Karpas-422 (cell line): Measurements from ENCODE around the gene GRID2IP. TPM values are rescaled to one million over a fixed set of nuclear protein-coding genes. Genes with fewer than 3 reads are reported as not detected.
"Not testable (repeated sequence)": the region's sequence is repeated elsewhere in the genome, so short reads cannot be mapped to it uniquely, and the experiment has no call there.

Experiments
- DNase-seq: peaks from one replicate; pipeline ENCODE4 v3.0.0-alpha.2; 2015
- H2AFZ ChIP-seq: fragments of 200-600 bp; sonication (generic); 2 replicates; pipeline ENCODE4 v1.6.1; 2014; ENCODE audit warnings: antibody characterized with exemption, low read length, mixed read lengths
- H3K27ac ChIP-seq: fragments of 200-600 bp; sonication (generic); 2 replicates; pipeline ENCODE4 v1.5.1; 2014; ENCODE audit warnings: mild to moderate bottlenecking, low read length, moderate library complexity
- H3K27me3 ChIP-seq: fragments of 200-600 bp; sonication (generic); 2 replicates; pipeline ENCODE4 v1.6.1; 2014; ENCODE audit warnings: low read length, mixed read lengths
- H3K36me3 ChIP-seq: fragments of 200-600 bp; sonication (generic); 2 replicates; pipeline ENCODE4 v1.6.1; 2014; ENCODE audit warnings: low read length, mixed read lengths; ENCODE audit not compliant: insufficient read depth
- H3K4me1 ChIP-seq: fragments of 200-600 bp; sonication (generic); 2 replicates; pipeline ENCODE4 v1.6.1; 2014; ENCODE audit warnings: mild to moderate bottlenecking, low read length, mixed read lengths
- H3K4me2 ChIP-seq: fragments of 200-600 bp; sonication (generic); 2 replicates; pipeline ENCODE4 v1.6.1; 2014; ENCODE audit warnings: low read length, low read depth, mild to moderate bottlenecking; ENCODE audit not compliant: poor library complexity, severe bottlenecking
- H3K4me3 ChIP-seq: fragments of 200-600 bp; sonication (generic); 2 replicates; pipeline ENCODE4 v1.5.1; 2014; ENCODE audit warnings: mild to moderate bottlenecking, antibody characterized with exemption, low read length, mixed read lengths
- H3K79me2 ChIP-seq: fragments of 200-600 bp; sonication (generic); 2 replicates; pipeline ENCODE4 v1.6.1; 2014; ENCODE audit warnings: mild to moderate bottlenecking, low read length, mixed read lengths
- H3K9ac ChIP-seq: fragments of 200-600 bp; sonication (generic); 2 replicates; pipeline ENCODE4 v1.6.0; 2014; ENCODE audit warnings: low read length
- H3K9me2 ChIP-seq: fragments of 200-600 bp; sonication (generic), shearing (Covaris generic); replicated peaks from 2 replicates; pipeline ENCODE4 v1.6.0; 2014; ENCODE audit warnings: mild to moderate bottlenecking, low read length, moderate library complexity; ENCODE audit not compliant: insufficient read depth
- H3K9me3 ChIP-seq: fragments of 300-700, 200-600 bp; sonication (generic); 2 replicates; pipeline ENCODE4 v1.6.1; 2014; ENCODE audit warnings: low read length, mixed read lengths
- H4K20me1 ChIP-seq: fragments of 200-600 bp; sonication (generic); 2 replicates; pipeline ENCODE4 v1.6.1; 2014; ENCODE audit warnings: mild to moderate bottlenecking, antibody characterized with exemption, low read length, low read depth; ENCODE audit not compliant: insufficient read depth
- total RNA-seq: library from RNA; depleted of rRNA; stranded (reverse); fragments of >200 nt; shearing (Covaris generic); gene quantifications from 2 replicates; pipeline ENCODE4 v1.2.3, GENCODE V29; 2014; ENCODE audit warnings: low replicate concordance

Gene GRID2IP
- total RNA-seq, 1 experiment from 2014 or later = not detected

DNA sequence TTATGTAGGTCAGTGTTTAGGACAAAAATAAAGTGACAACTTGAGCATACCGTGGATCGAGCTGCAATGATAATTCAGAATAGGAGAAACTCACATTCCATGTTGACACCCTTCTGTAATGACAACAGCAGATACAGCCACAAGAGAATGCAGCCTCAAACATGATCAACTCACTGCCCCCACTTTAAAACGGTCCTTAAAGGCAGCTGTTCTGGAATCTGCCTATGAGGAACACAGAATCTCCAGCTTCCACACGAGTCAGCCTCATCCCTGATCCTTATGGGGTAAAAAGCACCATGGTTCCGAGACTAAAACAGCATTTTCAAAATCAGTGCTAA lies 71.0 kb downstream of the GRID2IP start:
- Histone ChIP-seq H3K79me2 (peaks cover 78% of the 10 kb centered on the region), H3K4me3 (peak overlapping the region; percentile 48), H3K4me1 (peaks cover 82% of the 10 kb centered on the region), H3K27ac (peak overlapping the region; percentile 99), H3K4me2 (peak overlapping the region; percentile 93), H3K36me3 (peaks cover 14% of the 10 kb centered on the region; the same call in 1 of the 2 replicates), H3K9me2 (no peaks in the 10 kb centered on the region), H2AFZ (no peak overlapping the region), H3K27me3 (no peaks in the 10 kb centered on the region), H3K9me3 (no peaks in the 10 kb centered on the region), H4K20me1 (peaks cover 48% of the 10 kb centered on the region), H3K9ac (peak overlapping the region; percentile 66)
- DNase-seq = no peak

DNA sequence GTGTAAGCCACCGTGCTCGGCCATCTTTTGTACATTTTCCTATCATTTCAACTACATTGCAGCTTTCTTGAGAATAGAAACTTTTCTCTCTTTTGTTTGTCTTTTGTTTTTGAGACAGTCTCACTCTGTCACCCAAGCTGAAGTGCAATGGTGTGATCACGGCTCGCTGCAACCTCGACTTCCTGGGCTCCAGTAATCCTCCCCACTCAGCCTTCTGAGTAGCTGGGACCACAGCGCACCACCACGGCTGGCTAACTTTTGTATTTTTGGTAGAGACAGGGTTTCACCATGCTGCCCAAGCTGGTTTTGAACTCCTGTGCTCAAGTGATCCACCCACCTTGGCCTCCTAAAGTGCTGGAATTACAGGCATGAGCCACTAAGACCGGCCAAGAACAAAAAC lies 72.2 kb downstream of the GRID2IP start:
- H3K27ac ChIP-seq = peak overlapping the region; percentile 99
- H3K4me3 ChIP-seq = peak overlapping the region; percentile 48; the same call in 1 of the 2 replicates
- DNase-seq = peak; percentile 79
- H3K27me3 ChIP-seq = no peaks in the 10 kb centered on the region
- peaks cover 25% of the 10 kb centered on the region; the same call in 1 of the 2 replicates for H3K36me3 ChIP-seq
- no peak overlapping the region for H2AFZ ChIP-seq
- H4K20me1 ChIP-seq = peaks cover 60% of the 10 kb centered on the region
- H3K9ac ChIP-seq = peak overlapping the region; percentile 66
- H3K9me3 ChIP-seq = no peaks in the 10 kb centered on the region
- H3K4me2 ChIP-seq = peak overlapping the region; percentile 93
- H3K79me2 ChIP-seq = peaks cover 86% of the 10 kb centered on the region
- peaks cover 85% of the 10 kb centered on the region for H3K4me1 ChIP-seq
- H3K9me2 ChIP-seq = no peaks in the 10 kb centered on the region

DNA sequence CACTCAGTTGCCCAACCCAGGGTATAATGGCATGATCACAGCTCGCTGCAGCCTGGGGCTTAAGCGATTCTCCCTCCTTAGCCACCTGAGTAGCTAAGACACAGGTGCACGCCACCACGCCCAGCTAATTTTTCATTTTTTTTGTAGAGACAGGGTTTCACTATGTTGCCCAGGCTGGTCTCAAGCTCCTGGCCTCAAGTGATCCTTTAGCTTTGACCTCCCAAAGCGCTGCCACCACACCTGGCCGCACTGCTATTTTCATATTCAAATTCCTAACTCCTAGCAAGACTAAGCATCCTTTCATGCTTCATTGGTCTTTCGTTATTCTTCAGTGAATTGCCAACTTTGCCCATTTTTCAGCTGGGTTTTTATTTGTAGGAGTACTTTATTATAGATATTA lies 73.1 kb downstream of the GRID2IP start:
- peak; percentile 82 for DNase-seq
- Histone ChIP-seq H3K27me3 (no peaks in the 10 kb centered on the region), H3K27ac (peak overlapping the region; percentile 99), H2AFZ (no peak overlapping the region), H3K79me2 (peaks cover 88% of the 10 kb centered on the region), H3K9me2 (no peaks in the 10 kb centered on the region), H3K4me3 (peak overlapping the region; percentile 57), H3K4me1 (peaks cover 85% of the 10 kb centered on the region), H3K36me3 (peaks cover 33% of the 10 kb centered on the region; the same call in 1 of the 2 replicates), H3K9me3 (no peaks in the 10 kb centered on the region), H3K4me2 (peak overlapping the region; percentile 93), H4K20me1 (peaks cover 63% of the 10 kb centered on the region), H3K9ac (peak overlapping the region; percentile 57)

DNA sequence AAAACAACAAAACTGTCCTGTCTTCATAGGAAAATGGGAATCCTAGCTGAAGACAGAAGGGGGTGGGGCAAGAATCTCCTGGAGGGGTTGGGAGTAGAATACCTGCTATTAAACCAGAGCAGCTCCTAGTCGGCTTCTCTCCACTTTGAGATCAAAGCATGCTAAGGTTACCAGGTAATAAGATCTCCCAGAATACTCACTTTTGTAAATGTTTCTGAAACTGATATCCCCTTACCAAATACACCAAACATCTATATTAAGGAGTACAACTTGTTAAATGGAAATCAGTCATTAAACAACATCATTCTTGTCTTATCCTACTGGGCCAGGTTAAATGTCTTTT lies 74.0 kb downstream of the GRID2IP start:
- H3K27ac ChIP-seq = peak overlapping the region; percentile 99
- no peak overlapping the region for H2AFZ ChIP-seq
- peaks cover 39% of the 10 kb centered on the region; the same call in 1 of the 2 replicates for H3K36me3 ChIP-seq

DNA sequence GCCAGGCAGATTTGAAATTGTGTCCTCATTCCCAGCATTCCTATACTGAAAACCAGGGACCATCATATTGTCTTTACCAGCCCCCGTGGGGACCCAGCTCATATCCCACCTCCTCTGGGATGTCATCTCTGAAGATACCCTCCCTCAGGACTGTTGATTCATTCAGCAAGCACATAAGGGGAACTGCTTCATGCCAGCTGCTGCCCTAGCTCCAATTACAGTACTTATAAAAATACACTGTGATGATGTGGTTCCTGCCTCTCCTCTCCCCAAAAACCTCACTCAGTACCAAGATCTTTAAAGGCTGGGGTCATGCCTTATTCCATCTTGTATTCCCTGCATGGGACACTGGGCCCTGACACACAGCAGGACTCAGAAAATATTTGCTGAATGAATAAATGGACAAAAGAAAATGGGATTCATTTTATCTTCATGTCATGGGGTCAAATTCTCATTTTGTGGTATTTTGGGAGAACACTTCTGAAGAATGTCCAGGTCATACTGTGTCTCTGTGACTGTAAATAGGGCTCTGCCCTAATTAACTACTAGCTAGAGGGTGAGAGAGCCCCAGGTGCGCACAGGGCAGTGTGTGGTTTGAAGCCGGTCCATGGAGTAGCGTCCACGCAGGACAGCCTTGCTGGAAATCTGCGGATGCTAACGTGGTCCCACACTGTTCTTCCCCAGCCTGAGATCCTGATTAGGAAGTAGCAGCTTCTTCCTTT lies 74.5 kb downstream of the GRID2IP start:
- no peak overlapping the region for H2AFZ ChIP-seq
- H3K4me1 ChIP-seq = peaks cover 75% of the 10 kb centered on the region
- peak overlapping the region; percentile 99 for H3K27ac ChIP-seq
- H3K9ac ChIP-seq = peak overlapping the region; percentile 57
- H3K79me2 ChIP-seq = peaks cover 84% of the 10 kb centered on the region
- H3K4me2 ChIP-seq = peak overlapping the region; percentile 93
- H3K36me3 ChIP-seq = peaks cover 43% of the 10 kb centered on the region; the same call in 1 of the 2 replicates
- no peaks in the 10 kb centered on the region for H3K9me3 ChIP-seq
- H3K4me3 ChIP-seq = peak overlapping the region; percentile 57
- no peaks in the 10 kb centered on the region for H3K9me2 ChIP-seq
- DNase-seq = peak; percentile 69
- no peaks in the 10 kb centered on the region for H3K27me3 ChIP-seq
- peaks cover 54% of the 10 kb centered on the region for H4K20me1 ChIP-seq

More for the DNA sequence above, 74.0 kb downstream of the GRID2IP start:
- H3K27me3 ChIP-seq = no peaks in the 10 kb centered on the region
- DNase-seq = no peak
- H3K4me1 ChIP-seq = peaks cover 79% of the 10 kb centered on the region
- H3K9me2 ChIP-seq = no peaks in the 10 kb centered on the region
- peaks cover 84% of the 10 kb centered on the region for H3K79me2 ChIP-seq
- H3K9ac ChIP-seq = peak overlapping the region; percentile 57
- peaks cover 54% of the 10 kb centered on the region for H4K20me1 ChIP-seq
- H3K9me3 ChIP-seq = no peaks in the 10 kb centered on the region
- peak overlapping the region; percentile 93 for H3K4me2 ChIP-seq
- peak overlapping the region; percentile 57 for H3K4me3 ChIP-seq

DNA sequence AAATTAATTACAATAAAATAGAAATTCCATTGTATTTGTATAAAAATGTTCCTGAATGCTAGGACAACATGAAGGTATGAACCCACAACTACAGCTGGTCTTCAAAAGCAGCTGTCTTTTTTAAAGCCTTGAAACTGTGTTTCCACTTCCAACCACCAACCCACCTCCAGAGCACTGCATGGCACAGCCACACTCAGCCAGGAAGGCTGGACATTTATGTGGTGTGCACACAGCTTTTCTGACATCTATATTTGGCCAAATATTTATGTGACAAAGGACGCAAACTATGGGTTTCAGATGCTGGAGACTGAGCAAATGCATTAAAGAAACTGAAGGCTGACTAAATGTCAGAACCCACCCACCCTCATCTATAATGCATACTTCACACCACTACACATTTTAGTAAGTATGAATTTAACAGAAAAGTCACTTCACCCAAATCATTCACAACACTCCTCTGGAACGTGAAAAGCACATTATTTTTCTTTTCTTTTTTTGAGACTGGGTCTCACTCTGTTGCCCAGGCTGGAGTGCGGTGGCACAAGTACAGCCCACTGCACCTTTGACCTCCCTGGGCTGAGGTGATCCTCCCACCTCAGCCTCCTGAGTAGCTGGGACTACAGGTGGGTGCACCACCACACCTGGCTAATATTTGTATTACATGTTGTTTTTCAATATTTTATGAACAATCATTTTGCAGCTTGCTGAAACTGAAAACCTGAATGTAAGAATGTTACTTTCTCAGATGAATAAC lies 75.7 kb downstream of the GRID2IP start:
- peak overlapping the region; percentile 93 for H3K4me2 ChIP-seq
- no peak for DNase-seq
- peaks cover 63% of the 10 kb centered on the region for H3K4me1 ChIP-seq
- no peaks in the 10 kb centered on the region for H3K27me3 ChIP-seq
- H4K20me1 ChIP-seq = peaks cover 51% of the 10 kb centered on the region
- H3K9me3 ChIP-seq = no peaks in the 10 kb centered on the region
- no peak overlapping the region for H2AFZ ChIP-seq
- H3K9me2 ChIP-seq = no peaks in the 10 kb centered on the region
- no peak overlapping the region for H3K4me3 ChIP-seq
- peak overlapping the region; percentile 99 for H3K27ac ChIP-seq
- H3K36me3 ChIP-seq = peaks cover 43% of the 10 kb centered on the region; the same call in 1 of the 2 replicates
- H3K79me2 ChIP-seq = peaks cover 72% of the 10 kb centered on the region
- peak overlapping the region; percentile 57; the same call in 1 of the 2 replicates for H3K9ac ChIP-seq

DNA sequence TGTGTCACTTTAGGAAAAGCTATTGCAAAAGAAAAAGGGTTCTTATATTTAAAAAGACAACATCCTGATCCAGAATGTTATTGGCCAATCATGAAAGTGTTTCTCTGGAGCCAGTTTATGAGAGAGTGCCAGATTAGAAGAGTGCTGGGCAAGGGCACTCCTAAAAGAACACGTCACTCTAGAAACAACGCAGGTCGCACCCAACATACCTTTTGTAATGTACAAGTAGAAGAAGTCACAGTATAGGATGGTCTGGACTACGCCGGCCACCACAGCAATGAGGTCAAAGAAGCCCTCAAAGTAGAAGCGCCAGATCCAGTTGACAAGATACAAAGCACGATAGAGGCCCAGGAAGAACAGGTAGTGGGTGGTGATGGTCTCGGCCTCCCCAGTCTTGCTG lies 85.4 kb downstream of the GRID2IP start:
- H3K4me2 ChIP-seq = no peak overlapping the region
- no peak overlapping the region for H2AFZ ChIP-seq
- no peak for DNase-seq
- no peaks in the 10 kb centered on the region for H3K27me3 ChIP-seq
- H3K27ac ChIP-seq = no peak overlapping the region
- H3K79me2 ChIP-seq = peaks cover 3% of the 10 kb centered on the region; the same call in 1 of the 2 replicates
- peaks cover 4% of the 10 kb centered on the region; the same call in 1 of the 2 replicates for H4K20me1 ChIP-seq
- no peak overlapping the region for H3K4me3 ChIP-seq
- no peaks in the 10 kb centered on the region for H3K9me2 ChIP-seq
- H3K9me3 ChIP-seq = no peaks in the 10 kb centered on the region
- H3K9ac ChIP-seq = no peak overlapping the region
- H3K4me1 ChIP-seq = no peaks in the 10 kb centered on the region; the same call in none of the 2 replicates
- peaks cover 62% of the 10 kb centered on the region for H3K36me3 ChIP-seq

DNA sequence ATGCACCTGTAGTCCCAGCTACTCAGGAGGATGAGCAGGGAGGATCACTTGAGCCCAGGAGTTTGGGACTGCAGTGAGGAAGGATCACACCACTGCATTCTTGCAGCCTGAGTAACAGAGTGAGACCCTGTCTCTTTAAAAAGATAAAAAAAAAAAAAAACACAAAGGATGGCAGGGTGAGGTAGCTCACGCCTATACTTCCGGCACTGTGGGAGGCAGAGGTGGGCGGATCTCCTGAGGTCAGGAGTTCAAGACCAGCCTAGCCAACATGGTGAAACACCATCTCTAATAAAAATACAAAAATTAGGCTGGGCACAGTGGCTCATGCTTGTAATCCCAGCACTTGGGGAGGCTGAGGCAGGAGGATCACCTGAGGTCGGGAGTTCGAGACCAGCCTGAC lies 87.7 kb downstream of the GRID2IP start:
- H3K9me2 ChIP-seq, H3K4me1 ChIP-seq: not testable (repeated sequence)
- peaks cover 53% of the 10 kb centered on the region for H3K36me3 ChIP-seq

More for the DNA sequence above, 87.7 kb downstream of the GRID2IP start:
- not testable (repeated sequence) for DNase-seq, H3K27me3 ChIP-seq, H4K20me1 ChIP-seq, H3K9ac ChIP-seq, H3K27ac ChIP-seq, H2AFZ ChIP-seq, H3K4me2 ChIP-seq, H3K4me3 ChIP-seq, H3K79me2 ChIP-seq, H3K9me3 ChIP-seq
